ENCODE results near the gene RAB11FIP3. TPM values are rescaled to one million over a fixed set of nuclear protein-coding genes. Genes with fewer than 3 reads are reported as not detected.
A peak's percentile ranks its signal among the peaks of the same experiment; 100 is the strongest.

RAB11FIP3 gene
- total RNA-seq, 4 donors from 2014 or later: 20.7 to 62.5 (median 29.1) TPM

DNA sequence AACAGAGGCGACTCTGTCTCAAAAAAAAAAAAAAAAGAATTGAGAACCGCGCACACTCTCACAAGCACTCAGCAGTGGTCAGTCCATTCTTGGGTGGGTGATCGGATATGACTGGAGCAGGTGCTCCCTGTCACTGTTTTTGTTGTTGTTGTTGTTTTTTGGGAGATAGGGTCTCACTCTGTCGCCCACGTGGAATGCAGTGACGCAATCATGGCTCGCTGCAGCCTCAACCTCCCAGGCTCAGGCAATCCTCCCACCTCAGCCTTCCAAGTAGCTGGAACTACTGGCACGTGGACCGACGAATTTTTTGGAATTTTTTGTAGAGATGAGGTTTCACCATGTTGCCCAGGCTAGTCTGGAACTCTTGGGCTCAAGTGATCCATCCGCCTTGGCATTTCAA lies 30.0 kb downstream of the RAB11FIP3 start:
- H3K27me3 ChIP-seq: no peaks in the 10 kb centered on the region
- no peak overlapping the region for H3K27ac ChIP-seq
- H3K36me3 ChIP-seq: no peaks in the 10 kb centered on the region
- H3K4me3 ChIP-seq: no peak overlapping the region
- TF ChIP-seq POLR2A (IDR thresholded peaks at IDR 0.05) (no peak), EP300 (IDR thresholded peaks at IDR 0.05) (no peak), POLR2AphosphoS5 (IDR thresholded peaks at IDR 0.05) (no peak)
- TF ChIP-seq, protein P1, sequence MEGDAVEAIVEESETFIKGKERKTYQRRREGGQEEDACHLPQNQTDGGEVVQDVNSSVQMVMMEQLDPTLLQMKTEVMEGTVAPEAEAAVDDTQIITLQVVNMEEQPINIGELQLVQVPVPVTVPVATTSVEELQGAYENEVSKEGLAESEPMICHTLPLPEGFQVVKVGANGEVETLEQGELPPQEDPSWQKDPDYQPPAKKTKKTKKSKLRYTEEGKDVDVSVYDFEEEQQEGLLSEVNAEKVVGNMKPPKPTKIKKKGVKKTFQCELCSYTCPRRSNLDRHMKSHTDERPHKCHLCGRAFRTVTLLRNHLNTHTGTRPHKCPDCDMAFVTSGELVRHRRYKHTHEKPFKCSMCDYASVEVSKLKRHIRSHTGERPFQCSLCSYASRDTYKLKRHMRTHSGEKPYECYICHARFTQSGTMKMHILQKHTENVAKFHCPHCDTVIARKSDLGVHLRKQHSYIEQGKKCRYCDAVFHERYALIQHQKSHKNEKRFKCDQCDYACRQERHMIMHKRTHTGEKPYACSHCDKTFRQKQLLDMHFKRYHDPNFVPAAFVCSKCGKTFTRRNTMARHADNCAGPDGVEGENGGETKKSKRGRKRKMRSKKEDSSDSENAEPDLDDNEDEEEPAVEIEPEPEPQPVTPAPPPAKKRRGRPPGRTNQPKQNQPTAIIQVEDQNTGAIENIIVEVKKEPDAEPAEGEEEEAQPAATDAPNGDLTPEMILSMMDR (IDR thresholded peaks at IDR 0.05): no peak
- H3K4me1 ChIP-seq: peaks cover 21% of the 10 kb centered on the region
- H3K9me3 ChIP-seq: no peaks in the 10 kb centered on the region
- WGBS: 93% methylated on average over 12 of the region's 12 CpGs
- no peak for DNase-seq (ENCODE audit: low spot score in 2 of 2)

DNA sequence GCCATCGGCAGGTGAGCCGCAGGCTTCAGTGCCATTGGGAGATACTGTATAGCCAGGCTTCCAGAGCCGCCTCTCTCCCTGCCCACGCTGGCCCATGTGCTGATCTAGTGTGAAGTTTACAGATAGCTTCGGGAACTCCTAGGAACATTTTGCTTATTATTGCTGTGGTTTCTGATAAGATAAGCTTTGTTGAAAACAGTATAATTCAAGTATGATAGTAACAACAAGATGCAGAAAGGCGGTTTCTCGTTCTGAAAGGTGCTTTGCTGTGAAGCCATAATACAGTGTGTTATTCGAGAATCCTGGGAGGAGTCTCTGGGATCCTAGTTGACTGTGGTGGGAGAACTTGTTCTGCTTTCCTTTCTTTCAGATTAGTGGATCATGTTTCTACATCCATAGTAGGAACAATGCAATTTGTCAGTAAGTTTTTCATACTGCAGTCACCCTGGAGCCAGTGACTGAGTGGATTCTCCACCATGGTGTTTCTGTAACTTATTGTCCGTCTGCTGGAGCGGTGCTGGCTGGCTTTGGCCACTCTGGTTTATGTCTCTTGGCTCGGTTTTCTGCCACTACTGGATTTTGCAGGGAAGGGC lies 31.5 kb downstream of the RAB11FIP3 start:
- Histone ChIP-seq H3K4me1 (peaks cover 21% of the 10 kb centered on the region), H3K9me3 (no peaks in the 10 kb centered on the region), H3K4me3 (no peak overlapping the region), H3K36me3 (peaks cover 9% of the 10 kb centered on the region), H3K27ac (peak overlapping the region; percentile 1), H3K27me3 (no peaks in the 10 kb centered on the region)
- 64% methylated on average over 11 of the region's 11 CpGs for WGBS
- no peak for DNase-seq (ENCODE audit: low spot score in 2 of 2)
- no peak for TF ChIP-seq POLR2A (IDR thresholded peaks at IDR 0.05)
- TF ChIP-seq, protein P1 (IDR thresholded peaks at IDR 0.05): no peak
- no peak for TF ChIP-seq EP300 (IDR thresholded peaks at IDR 0.05)
- TF ChIP-seq POLR2AphosphoS5 (IDR thresholded peaks at IDR 0.05): no peak

DNA sequence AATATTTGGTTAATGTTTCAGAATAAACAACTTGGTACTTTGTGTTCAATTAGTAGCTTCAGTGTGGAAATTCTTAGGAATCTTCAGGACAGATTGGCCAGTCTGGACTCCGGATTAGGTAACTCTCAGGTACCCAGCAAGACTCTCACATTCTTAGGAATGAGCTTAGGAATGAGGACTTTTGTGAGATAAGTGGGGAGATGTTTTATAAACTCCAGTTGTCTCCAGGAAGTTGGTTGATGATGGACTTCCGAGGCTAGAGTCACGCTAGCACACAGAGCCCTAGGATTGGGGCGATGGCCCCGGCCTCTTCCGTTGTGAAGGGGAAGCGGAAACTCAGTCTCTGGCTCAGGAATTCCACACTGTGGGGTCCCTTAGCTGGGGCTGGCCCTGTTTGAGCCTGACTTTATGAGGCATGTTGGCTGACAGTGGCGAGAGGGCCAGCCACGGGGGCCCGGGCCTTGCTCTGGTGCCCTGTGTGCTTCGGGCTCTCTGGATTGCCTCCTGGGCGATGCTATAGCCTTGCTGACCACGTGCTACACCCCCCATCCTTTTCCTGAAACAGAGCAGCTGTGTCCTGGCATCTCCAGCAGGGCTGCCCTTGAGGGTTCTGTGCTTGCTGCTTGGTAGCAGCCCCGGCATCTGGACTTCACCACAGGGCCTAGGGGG lies 32.4 kb downstream of the RAB11FIP3 start:
- no peak for DNase-seq (ENCODE audit: low spot score in 2 of 2)

DNA sequence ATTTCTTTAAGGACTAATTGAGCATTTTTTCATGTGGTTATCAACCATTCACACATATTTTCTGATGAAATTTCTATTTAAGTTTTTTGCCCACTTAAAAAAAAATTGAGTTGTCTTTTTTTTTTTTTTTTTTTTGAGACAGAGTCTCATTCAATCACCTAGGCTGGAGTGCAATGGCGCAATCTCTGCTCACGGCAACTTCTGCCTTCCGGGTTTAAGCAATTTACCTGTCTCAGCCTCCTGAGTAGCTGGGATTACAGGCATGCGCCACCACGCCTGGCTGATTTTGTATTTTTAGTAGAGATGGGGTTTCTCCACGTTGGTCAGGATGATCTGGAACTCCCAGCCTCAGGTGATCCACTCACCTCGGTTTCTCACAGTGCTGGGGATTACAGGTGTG lies 34.3 kb downstream of the RAB11FIP3 start:
- Histone ChIP-seq H3K27me3 (no peaks in the 10 kb centered on the region), H3K9me3 (no peaks in the 10 kb centered on the region), H3K27ac (no peak overlapping the region), H3K4me1 (peaks cover 15% of the 10 kb centered on the region), H3K36me3 (peaks cover 10% of the 10 kb centered on the region), H3K4me3 (no peak overlapping the region)
- TF ChIP-seq, protein P1 (IDR thresholded peaks at IDR 0.05): no peak
- no peak for TF ChIP-seq EP300 (IDR thresholded peaks at IDR 0.05)
- TF ChIP-seq POLR2AphosphoS5 (IDR thresholded peaks at IDR 0.05): no peak
- no peak for TF ChIP-seq POLR2A (IDR thresholded peaks at IDR 0.05)
- WGBS: 86% methylated on average over 7 of the region's 7 CpGs
- DNase-seq (ENCODE audit: low spot score in 2 of 2): no peak

More for the DNA sequence above, 32.4 kb downstream of the RAB11FIP3 start:
- TF ChIP-seq EP300 (IDR thresholded peaks at IDR 0.05) (no peak), POLR2A (IDR thresholded peaks at IDR 0.05) (no peak), POLR2AphosphoS5 (IDR thresholded peaks at IDR 0.05) (no peak)
- TF ChIP-seq, protein P1 (IDR thresholded peaks at IDR 0.05): no peak
- Histone ChIP-seq H3K36me3 (peaks cover 10% of the 10 kb centered on the region), H3K27me3 (no peaks in the 10 kb centered on the region), H3K27ac (peak overlapping the region; percentile 15), H3K4me1 (peaks cover 21% of the 10 kb centered on the region), H3K4me3 (no peak overlapping the region), H3K9me3 (no peaks in the 10 kb centered on the region)
- 89% methylated on average over 11 of the region's 14 CpGs for WGBS

DNA sequence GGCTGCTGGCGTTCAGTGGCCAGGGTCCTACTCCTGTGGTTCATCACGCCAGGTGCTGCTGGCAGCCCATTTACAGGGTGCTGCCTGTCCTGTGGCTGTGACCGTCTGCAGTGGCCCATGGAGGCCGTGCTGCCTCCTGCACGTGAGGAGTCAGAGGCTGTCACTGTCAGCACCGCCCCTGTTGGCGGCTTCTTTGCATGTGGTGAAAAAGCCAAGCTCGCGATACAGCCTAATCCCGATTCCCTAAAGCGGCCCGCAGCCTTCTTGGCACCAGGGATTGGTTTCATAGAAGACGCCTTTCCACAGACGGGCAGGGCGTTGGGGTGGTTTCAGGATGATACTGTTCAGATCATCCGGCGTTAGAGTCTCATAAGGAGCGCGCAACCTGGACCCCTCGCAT lies 35.3 kb downstream of the RAB11FIP3 start:
- WGBS: 86% methylated on average over 12 of the region's 20 CpGs
- DNase-seq (ENCODE audit: low spot score in 2 of 2): no peak
- peaks cover 10% of the 10 kb centered on the region for H3K36me3 ChIP-seq
- no peaks in the 10 kb centered on the region for H3K27me3 ChIP-seq
- TF ChIP-seq POLR2A (IDR thresholded peaks at IDR 0.05) (no peak), POLR2AphosphoS5 (IDR thresholded peaks at IDR 0.05) (no peak), EP300 (IDR thresholded peaks at IDR 0.05) (no peak)
- TF ChIP-seq, protein P1 (IDR thresholded peaks at IDR 0.05): no peak
- H3K9me3 ChIP-seq: no peaks in the 10 kb centered on the region
- H3K4me1 ChIP-seq: peaks cover 15% of the 10 kb centered on the region
- no peak overlapping the region for H3K4me3 ChIP-seq
- H3K27ac ChIP-seq: no peak overlapping the region
